Activated CD8-positive, alpha-beta memory T cell treated with anti-CD3 and anti-CD28 coated beads, Interleukin-2, amount 50 U/mL, for 1 hour (primary cell): ENCODE data around the gene MED13L.
A peak's percentile ranks its signal among the peaks of the same experiment; 100 is the strongest.
"Not testable (repeated sequence)": the region's sequence is repeated elsewhere in the genome, so short reads cannot be mapped to it uniquely, and the experiment has no call there.

Source experiments
- DNase-seq: peaks from one replicate; pipeline ENCODE4 v3.0.0-alpha.2; 2020; ENCODE audit errors: extremely low read depth

Gene MED13L

DNA sequence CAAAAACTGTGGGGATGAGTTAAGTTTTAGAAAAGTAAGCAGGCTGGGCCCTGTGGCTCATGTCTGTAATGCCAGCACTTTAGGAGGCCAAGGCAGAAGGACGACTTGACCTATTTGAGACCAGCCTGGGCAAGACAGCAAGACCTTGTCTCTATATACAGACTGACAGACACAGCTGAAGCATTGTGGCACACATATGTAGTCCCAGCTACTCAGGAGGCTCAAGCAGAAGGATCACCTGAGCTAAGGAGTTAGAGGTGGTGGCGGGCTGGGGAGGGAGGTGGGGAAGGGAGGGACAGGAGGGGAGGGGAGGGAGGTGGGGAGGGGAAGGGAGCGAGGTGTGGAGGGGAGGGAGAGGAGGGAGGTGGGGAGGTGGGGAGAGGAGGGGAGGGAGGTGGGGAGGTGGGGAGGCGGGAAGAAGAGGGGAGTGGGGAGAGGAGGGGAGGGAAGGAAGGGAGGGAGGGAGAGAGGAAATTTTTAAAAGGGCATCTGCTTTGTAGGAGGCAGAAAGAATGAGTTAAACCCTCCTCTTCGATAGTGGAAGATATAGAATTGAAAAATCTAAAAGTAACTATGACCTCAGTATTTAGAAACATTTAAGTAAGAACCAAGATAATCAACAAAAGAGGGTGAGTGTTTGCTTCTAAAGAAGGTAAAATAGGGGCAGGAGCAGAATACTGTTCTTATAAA lies 30.9 kb downstream of the MED13L start:
- no peak for DNase-seq

DNA sequence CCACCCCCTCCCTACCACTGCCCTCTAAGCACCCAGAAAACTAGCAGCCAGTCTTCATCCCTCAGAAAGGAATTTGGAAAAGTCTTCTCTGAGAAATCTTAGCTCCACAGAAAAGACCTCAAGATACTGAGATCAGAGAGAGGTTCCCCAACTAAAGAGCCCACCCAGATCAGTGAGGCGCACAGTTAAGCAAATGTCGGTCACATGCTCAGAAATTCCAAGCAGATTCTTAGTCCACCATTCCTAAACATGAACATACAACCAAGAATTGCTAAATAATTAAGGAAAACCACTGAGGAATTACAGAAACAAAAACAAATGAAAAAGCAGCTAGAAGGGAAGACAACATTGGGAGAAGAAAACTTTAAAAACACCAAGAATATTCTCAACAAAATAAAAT lies 32.3 kb downstream of the MED13L start:
- DNase-seq, result no peak

GRCh38 chr12:116244474-116245090 lies 32.9 kb downstream of the MED13L start:
- no peak for DNase-seq

DNA sequence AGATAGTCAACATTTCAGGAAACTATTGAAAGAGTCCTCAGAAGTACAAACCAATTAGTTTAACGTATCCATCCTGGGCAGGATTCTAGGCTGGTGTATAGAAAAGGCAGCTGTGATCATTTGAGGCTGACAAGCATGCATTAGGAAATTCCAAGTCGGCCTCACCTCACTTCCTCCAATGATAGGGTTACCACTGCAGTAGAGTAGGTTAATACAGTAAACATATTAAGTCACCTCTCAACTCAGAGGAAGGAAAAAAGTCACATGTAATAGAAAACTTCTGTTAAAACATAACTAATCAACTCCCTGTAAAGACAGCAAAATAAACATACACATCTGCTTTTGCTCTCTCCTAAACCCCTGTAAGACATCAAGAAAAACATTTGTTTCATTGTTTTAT lies 33.5 kb downstream of the MED13L start:
- DNase-seq, result no peak

DNA sequence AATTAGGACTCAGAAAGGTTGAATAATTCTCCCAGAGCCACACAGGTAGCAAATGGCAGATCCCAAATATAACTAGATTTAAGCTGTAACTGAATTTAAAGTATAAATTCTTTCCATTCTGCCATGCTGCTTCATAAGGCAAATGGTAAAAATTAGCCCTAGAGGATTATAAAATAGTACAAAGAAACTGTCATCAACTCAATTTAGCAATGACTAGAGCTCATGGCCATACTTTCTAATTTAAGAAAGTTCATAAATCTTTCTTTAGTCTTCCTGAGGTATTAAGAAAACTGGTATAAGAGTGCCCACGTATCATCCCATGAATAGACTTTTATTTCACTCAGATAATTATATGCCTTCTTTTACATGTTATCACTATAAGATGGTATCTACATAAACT lies 34.8 kb downstream of the MED13L start:
- no peak for DNase-seq

GRCh38 chr12:116241157-116241759 lies 36.2 kb downstream of the MED13L start:
- no peak for DNase-seq

- not testable (repeated sequence) for DNase-seq
Observed at GRCh38 chr12:116238570-116239119, 38.8 kb downstream of the MED13L start.

DNA sequence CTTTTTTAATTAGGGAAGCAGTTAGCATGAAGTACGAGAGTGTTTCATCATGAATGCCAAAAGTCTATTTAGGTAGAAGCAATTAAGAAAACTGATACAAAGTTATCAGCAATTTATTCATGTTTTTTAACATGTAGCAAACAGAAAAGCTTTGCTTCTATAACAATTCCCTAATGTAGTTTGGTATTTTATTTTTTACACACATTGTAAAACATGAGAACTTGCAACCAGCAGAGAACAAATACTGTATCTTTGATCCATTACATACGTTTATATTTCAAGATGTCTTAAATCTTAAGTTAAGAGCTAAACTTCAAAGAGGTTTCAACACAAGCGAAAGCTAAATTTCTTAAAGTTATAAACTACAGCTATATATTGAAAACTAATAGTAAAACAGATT lies 39.3 kb downstream of the MED13L start:
- DNase-seq, result no peak

DNA sequence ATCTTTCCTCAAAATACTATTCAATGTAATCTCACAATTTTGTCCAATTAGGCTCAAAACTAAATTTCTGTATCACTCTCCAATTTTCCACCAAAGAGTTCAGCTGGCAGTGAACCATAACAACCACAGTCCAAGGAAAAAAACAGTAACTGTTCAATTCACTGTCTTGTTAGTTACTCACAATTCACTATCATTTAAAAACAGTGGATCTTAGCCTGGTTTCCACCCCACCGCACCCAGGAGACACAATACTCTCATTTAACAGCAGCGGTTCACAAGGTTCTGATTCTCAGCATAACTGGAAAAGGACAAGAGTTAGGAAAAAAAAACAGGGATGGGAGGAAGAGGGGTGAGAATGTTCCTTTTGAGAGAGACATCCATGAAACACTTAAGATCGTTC lies 40.5 kb downstream of the MED13L start:
- no peak for DNase-seq

DNA sequence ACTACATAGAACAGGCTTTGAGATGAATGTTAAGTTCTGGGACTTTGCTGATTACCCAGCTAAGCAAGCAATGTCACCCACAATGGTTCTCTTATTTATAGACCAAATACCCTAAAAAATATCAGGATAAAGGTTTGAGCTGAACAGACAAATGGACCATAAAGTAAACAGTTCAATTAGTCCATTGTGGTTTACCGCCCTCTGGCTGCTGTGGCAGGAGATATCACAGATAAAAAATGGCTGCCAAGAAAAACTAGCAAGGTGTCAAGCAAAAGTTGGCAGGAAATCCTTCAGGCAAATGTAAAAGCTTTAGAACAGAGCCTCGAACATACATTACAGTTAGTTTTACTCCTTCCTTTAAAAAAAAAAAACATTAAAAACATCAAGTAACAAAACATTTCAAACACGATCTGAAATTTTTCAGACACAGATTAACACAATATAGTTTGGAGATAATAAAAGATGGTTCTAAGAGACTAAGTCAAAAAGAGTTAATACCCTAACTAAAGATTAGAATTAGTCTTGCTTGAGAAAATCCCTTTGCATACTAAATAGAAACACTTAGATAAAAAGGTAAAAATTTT lies 41.3 kb downstream of the MED13L start:
- DNase-seq, result peak; percentile 14

DNA sequence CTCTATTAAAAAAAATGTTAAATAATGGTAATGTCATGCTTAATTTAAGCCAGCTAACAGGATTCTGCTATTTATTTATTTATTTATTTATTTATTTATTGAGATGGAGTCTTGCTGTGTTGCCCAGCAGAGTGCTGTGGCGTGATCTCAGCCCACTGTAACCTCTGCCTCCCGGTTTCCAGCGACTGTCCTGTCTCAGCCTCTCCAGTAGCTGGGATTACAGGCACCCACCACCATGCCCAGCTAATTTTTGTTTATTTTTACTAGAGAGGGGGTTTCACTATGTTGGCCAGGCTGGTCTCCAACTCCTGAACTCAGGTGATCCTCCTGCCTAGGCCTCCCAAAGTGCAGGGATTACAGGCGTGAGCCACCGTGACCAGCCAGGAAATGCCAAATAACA lies 43.3 kb downstream of the MED13L start:
- not testable (repeated sequence) for DNase-seq

DNA sequence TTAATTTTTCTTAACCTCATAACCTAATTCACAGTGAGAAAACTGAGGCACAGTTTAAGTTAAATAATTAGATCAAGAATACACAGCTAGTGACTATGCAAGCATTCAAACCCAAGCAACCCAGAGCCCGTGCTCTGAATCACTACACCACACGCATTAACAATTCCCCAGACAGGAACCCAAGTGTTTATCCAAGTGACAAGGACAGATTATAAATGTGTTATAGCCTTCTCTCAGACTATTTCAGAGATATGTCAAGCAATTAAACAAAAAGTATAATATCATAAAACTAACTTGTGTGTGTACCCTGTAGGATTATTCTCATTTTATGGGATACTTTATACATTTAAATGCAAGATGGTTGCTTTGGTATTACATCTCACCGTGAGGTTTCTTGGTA lies 43.8 kb downstream of the MED13L start:
- DNase-seq, result no peak

DNA sequence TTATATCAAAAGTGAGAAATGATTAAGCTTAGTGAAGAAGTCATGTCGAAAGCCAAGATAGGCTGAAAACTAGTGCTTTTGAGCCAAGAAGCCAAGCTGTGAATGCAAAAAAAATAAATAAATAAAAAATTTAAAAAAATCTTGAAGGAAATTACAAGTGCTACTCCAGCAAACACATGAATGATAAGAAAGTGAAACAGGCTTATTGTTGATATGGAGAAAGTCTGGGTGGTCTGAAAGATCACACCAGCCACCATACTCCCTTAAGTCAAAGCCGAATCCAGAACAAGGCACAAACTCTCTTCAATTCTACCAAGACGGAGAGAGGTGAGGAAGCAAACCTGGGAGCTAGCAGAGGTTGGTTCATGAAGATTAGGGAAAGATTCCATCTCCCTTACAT lies 49.7 kb downstream of the MED13L start:
- no peak for DNase-seq

DNA sequence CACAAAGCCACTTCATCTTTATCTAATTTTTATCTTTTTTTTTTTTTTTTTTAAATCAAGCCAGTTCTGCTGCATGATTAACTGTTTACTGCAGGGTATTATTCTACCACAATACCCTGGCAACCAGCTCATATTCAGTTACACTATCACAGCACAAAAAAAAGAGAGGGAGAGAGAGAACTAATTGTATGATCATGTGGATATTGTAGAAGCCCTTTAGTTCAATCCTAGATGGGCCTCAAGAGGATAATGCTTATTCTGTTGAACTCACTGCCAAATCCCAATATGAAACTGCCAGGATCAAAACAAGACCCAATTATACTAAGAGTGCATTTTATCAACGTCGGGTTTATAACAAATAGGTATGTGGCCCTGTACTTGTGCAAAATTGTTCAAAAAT lies 51.5 kb downstream of the MED13L start:
- no peak for DNase-seq

DNA sequence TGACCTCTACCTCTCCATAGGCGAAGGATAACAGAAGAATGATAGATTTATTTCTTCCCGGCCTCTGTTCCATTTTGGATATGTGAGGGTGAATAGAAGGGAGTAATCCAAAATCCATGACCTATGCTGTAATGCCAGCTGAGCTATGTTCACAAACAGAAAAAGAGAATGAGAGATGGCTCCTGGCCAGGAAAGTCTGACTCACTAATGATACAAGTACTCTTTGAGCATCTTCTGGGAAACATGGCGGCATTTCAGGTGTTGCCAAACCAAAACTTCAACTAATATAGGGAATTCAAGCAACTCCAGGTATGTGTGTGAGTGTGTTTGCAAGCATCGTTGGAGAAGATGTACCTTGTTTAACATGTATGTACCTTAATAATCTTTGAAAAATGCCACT lies 55.1 kb downstream of the MED13L start:
- DNase-seq, result no peak

DNA sequence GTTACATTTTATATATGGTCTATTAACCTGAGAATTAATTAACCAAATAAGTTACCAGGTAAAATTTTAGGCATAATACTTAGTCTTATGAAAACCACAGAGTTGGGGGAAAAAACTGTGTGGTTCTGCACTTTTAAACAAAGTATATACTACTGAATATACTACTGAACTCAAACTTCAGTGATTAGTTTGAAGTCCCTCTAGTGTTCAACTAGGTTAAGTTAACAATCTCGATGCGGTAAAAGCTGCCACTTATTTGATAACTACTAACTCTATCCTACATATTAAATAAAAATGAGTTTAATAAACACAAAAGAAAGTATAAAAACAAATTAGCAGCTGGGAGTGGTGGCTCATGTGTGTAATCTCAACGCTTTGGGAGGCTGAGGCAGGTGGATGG lies 56.7 kb downstream of the MED13L start:
- DNase-seq, result no peak

GRCh38 chr12:116217045-116217735 lies 60.3 kb downstream of the MED13L start:
- DNase-seq, result no peak

- DNase-seq, result no peak
Observed at GRCh38 chr12:116216022-116216756, 61.3 kb downstream of the MED13L start.

GRCh38 chr12:116215023-116215422 lies 62.5 kb downstream of the MED13L start:
- DNase-seq, result no peak

- DNase-seq, result no peak
Observed at GRCh38 chr12:116213885-116214527, 63.5 kb downstream of the MED13L start.

DNA sequence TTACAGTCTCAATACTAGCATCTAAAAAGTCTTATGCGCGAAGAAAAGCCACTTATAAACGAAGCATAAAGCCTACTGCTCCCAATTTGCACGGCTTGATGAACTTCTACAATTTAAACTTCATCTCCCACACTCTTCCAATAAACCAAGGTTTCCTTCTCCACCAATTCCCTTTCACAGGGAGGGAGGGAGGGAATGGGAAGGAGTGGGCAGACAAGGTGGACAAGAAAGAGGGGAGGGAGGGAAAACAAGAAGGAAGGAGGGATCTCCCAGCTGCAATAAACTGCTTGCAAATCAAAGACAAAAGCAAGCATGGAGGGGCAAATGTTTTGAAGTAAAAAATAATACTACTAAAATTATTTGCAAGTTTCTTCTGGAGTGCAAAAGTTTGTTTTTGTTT lies 64.5 kb downstream of the MED13L start:
- DNase-seq, result no peak
